ENCODE results near the gene NOXRED1. TPM values are rescaled to one million over a fixed set of nuclear protein-coding genes. Genes with fewer than 3 reads are reported as not detected.
"Not testable (repeated sequence)": the region's sequence is repeated elsewhere in the genome, so short reads cannot be mapped to it uniquely, and the experiment has no call there.

The NOXRED1 gene
- polyA plus RNA-seq, 3 donors = 2.3 to 3.5 (median 2.9) TPM

DNA sequence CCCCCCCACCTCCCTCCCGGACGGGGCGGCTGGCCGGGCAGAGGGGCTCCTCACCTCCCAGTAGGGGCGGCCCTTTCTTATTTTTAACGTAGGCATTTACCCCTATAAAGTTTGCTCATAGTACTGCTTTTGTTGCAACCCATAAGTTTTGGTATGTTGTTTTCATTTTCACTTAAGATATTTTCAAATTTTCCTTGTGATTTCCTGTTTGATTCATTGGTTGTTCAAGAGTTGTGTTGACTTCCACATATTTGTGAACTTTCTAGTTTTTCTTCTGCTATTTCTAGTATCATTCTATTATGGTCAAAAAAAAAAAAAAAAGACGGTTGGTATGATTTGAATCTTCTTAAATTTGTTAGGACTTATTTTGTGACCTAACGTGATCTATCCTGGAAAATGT lies 6.5 kb downstream of the NOXRED1 start:
- no peak for DNase-seq (ENCODE audit: extremely low read depth in 1 of 11, low read depth in 9 of 11, low spot score in 4 of 11)

GRCh38 chr14:77416098-77416497 lies 7.2 kb downstream of the NOXRED1 start:
- DNase-seq (ENCODE audit: extremely low read depth in 1 of 11, low read depth in 9 of 11, low spot score in 4 of 11) = not testable (repeated sequence)

DNA sequence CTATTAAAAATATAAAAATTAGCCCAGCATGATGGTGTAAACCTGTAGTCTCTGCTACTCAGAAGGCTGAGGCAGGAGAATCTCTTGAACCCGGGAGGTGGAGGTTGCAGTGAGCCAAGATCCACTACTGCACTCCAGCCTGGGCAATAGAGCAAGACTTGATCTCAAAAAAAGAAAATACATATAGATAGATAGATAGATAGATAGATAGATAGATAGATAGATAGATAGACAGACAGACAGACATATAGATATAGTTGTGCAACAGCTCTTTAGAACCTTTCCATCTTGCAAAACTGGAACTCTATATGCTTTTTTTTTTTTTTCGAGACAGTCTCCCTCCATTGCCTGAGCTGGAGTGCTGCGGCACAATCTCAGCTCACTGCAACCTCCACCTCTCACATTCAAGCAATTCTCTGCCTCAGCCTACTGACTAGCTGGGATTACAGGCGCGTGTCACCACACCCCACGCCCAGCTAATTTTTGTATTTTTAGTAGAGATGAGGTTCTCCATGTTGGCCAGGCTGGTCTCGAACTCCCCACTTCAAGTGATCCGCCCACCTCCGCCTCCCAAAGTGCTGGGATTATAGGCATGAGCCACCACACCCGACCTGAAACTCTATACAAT lies 7.8 kb downstream of the NOXRED1 start:
- DNase-seq (ENCODE audit: extremely low read depth in 1 of 11, low read depth in 9 of 11, low spot score in 4 of 11) = not testable (repeated sequence)

- DNase-seq (ENCODE audit: extremely low read depth in 1 of 11, low read depth in 9 of 11, low spot score in 4 of 11) = no peak
These were observed 14.2 kb downstream of the NOXRED1 start for GRCh38 chr14:77409131-77409533.

DNA sequence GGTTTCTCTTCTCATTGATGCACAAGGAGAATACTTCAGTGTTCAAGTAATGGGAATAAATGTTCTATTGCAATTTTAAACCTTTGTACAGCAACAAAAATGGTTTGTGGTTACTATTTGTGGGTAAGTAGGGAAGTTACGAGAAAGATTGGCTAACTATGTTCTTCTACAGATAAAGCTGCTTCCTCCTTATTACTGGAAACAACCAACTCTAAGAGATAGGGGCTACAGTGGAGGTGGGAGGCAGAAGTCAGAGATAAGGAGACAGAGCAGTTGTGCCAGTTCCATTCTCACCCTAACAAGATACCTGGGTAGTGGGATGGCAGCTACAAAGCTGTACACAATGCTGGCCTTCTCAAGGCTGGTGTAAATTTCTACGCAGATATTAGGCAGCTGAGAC lies 16.2 kb downstream of the NOXRED1 start:
- DNase-seq (ENCODE audit: extremely low read depth in 1 of 11, low read depth in 9 of 11, low spot score in 4 of 11) = no peak

GRCh38 chr14:77406718-77407117 lies 16.6 kb downstream of the NOXRED1 start:
- no peak for DNase-seq (ENCODE audit: extremely low read depth in 1 of 11, low read depth in 9 of 11, low spot score in 4 of 11)

- DNase-seq (ENCODE audit: extremely low read depth in 1 of 11, low read depth in 9 of 11, low spot score in 4 of 11) = no peak
These were observed 17.2 kb downstream of the NOXRED1 start for GRCh38 chr14:77406086-77406485.

GRCh38 chr14:77403768-77404167 lies 19.6 kb downstream of the NOXRED1 start:
- DNase-seq (ENCODE audit: extremely low read depth in 1 of 11, low read depth in 9 of 11, low spot score in 4 of 11) = no peak

- no peak for DNase-seq (ENCODE audit: extremely low read depth in 1 of 11, low read depth in 9 of 11, low spot score in 4 of 11)
These were observed 23.1 kb downstream of the NOXRED1 start for GRCh38 chr14:77400216-77400615.

- DNase-seq (ENCODE audit: extremely low read depth in 1 of 11, low read depth in 9 of 11, low spot score in 4 of 11) = no peak
These were observed 33.1 kb downstream of the NOXRED1 start for GRCh38 chr14:77390188-77390587.

DNA sequence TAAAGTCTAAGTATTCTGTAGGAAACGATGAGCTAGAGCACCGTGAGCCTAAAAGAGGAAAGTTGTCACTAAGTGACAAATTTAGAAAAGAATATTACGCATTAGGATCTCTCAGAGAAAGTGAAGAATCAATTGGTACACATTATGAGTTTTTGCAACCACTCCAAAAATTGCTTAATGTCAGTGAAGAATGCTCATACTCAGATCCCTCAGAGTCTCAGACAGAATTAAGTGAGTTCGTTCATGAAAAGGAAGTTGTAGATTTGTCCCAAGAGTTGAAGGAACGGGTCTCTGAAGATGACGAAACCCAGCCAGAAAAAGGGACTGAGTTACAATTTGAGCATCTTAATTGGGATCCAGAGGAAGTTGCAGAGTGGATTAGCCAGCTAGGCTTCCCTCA lies 44.6 kb downstream of the NOXRED1 start:
- DNase-seq (ENCODE audit: extremely low read depth in 1 of 11, low read depth in 9 of 11, low spot score in 4 of 11) = no peak

DNA sequence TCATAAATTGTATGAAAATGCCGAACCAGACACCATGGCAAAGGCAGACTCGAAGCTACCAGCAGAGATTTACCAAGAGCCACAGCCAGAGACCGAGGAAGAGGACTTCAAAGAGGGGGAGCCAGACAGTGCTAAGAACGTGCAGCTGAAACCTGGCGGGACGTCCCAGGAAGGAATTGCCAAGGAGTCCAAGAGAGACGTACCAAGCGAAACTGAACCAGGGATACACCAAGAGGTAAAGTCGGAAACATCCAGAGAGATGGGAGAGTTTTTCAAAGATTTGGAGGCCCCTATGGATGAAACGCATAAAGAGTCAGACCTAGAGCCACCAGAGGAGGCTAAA lies 45.9 kb downstream of the NOXRED1 start:
- no peak for DNase-seq (ENCODE audit: extremely low read depth in 1 of 11, low read depth in 9 of 11, low spot score in 4 of 11)

DNA sequence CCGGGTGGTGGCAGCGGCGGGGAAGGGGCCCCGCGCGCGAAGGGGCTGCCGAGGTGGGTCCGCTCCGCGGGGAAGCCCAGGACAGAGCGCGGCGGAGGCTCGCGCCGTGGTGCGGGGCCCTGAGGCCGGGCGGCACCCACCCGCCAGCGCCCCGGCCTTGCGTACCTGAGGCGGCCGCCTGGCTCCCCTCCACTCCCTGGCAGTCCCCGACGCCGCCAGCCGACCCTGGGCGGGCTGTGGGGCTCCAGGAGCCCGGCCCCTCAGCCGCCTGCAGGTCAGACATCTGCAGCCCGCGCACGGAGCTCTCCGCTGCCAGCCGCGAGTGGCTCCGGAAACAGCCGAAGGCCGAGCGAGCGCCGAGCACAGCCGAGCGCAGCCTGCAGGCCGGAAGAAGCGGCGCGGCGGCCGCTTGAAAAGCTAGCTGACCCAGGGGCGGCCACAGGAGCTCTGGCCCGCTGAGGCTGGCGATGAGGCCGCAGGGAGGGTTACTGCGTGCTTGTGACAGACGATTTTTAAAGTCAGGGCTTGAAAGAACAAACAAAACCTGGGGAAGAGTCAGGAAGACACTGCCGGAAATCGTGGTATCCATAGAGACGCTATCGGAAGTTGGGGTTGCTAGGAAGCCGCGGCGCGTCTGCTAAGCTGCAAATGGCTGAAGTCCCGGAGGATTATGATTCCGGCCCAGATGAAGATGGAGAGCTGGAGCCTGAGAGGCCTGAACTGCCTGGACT lies 46.4 kb downstream of the NOXRED1 start, which contains the start of the genes SAMD15 and TMED8:
Gene SAMD15, plus strand, starts transcription at position 609 of the 731 bp plus-strand sequence. Its CDS starts 40 bp downstream, at position 649.
Gene TMED8, minus strand, starts transcription at position 324 of the 731 bp plus-strand sequence. Its CDS starts 41 bp downstream, at position 283.
- peak; percentile 65 to 86 (median 81) for DNase-seq (ENCODE audit: extremely low read depth in 1 of 11, low read depth in 9 of 11, low spot score in 4 of 11)

- peak in 1 of 11 donors; percentile 11 for DNase-seq (ENCODE audit: extremely low read depth in 1 of 11, low read depth in 9 of 11, low spot score in 4 of 11)
These were observed 47.2 kb downstream of the NOXRED1 start for GRCh38 chr14:77375973-77376770.

- DNase-seq (ENCODE audit: extremely low read depth in 1 of 11, low read depth in 9 of 11, low spot score in 4 of 11) = no peak
These were observed 48.0 kb downstream of the NOXRED1 start for GRCh38 chr14:77375164-77375950.

DNA sequence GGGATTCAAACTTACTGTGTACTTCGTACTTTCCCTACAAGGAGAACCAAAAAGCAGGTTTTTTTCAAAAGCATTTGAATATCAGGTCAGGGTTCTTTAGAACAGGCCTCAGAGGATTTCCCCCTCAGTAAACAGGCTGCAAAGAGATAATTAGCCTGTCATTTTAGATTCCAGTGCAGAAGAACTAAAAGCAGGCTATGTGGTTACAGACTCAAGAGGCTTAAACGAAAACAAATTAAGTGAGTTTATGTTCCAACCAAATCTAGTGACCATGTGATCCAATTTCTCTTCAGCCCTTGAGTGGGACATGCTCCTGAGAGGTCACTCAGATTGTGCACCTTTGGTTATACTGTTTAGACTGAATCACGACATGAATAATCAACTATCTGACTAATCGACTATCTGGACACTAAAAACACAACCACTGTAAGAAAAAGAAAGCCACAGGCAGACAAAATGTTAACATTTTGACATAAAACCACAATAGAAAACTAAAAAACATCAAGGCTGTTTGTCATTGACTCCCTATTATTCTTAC lies 51.0 kb downstream of the NOXRED1 start:
- peak in 2 of 11 donors; percentile 15 to 23 for DNase-seq (ENCODE audit: extremely low read depth in 1 of 11, low read depth in 9 of 11, low spot score in 4 of 11)

GRCh38 chr14:77369285-77369684 lies 54.0 kb downstream of the NOXRED1 start:
- no peak for DNase-seq (ENCODE audit: extremely low read depth in 1 of 11, low read depth in 9 of 11, low spot score in 4 of 11)

DNA sequence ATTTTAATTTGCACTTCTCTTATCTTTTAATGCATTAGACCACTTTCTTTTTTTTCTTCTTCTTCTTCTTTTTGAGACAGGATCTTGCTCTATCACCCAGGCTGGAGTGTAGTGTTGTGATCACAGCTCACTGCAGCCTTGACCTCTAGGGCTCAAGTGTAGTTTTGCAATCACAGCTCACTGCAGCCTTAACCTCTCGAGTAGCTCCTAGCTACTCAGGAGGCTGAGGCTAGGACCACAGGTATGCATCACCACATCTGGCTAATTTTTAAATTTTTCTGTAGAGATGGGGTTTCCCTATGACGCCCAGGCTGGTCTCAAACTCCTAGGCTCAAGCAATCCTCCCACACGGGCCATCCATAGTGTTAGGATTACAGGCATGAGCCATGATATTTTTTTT lies 59.2 kb downstream of the NOXRED1 start:
- no peak for DNase-seq (ENCODE audit: extremely low read depth in 1 of 11, low read depth in 9 of 11, low spot score in 4 of 11)

DNA sequence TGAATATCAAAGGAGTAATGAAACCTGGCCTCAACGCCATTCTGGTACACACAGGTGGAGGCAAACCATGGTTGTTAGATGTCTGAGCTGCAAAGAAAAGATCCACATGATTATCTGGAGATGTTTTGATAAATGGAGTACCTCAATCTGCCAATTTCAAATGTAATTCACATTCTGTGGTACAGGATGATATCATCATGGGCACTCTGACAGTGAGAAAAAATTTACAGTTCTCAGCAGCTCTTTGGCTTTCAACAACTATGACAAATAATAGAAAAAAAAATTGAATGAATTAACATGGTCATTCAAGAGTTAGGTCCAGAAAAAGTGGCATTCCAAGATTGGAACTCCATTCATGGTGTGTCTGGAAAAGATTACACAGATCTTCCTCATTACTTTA lies 63.7 kb downstream of the NOXRED1 start:
- no peak for DNase-seq (ENCODE audit: extremely low read depth in 1 of 11, low read depth in 9 of 11, low spot score in 4 of 11)

Data from renal cortex interstitium (tissue), 11 donors.